OCI-LY7 (cell line): Measurements from ENCODE around the gene NCOA3.

Experiments
- CTCF ChIP-seq: fragments of 200-600 bp; sonication (generic); conservative IDR thresholded peaks from 2 replicates; pipeline ENCODE4 v1.5.1; 2014; ENCODE audit warnings: mild to moderate bottlenecking, antibody characterized with exemption, low read length, moderate library complexity, mixed read lengths
- EZH2phosphoT487 ChIP-seq: fragments of 200-600 bp; sonication (generic); IDR thresholded peaks from 2 replicates; pipeline ENCODE4 v1.6.1; 2018; ENCODE audit warnings: low read depth, borderline replicate concordance, mild to moderate bottlenecking, mixed run types, antibody characterized with exemption, low read length, moderate library complexity, mixed read lengths

- no peak for TF ChIP-seq CTCF
- TF ChIP-seq EZH2phosphoT487, result no peak
These were observed 152.7 kb downstream of the NCOA3 start for GRCh38 chr20:47654370-47654769.
